HG03571 (cell line): ENCODE measurements around the gene NRP2.

Experiments used
- ATAC-seq: cut with Tn5 transposase; IDR thresholded peaks from one replicate; pipeline ENCODE4 v1.9.1; 2021; ENCODE audit not compliant: unreplicated experiment

Gene NRP2

GRCh38 chr2:205682239-205682970 lies at the start of gene NRP2:
NRP2 (plus strand) TSS chr2:205682501; CDS start chr2:205683291, 790 bp downstream.
- peak; percentile 43 for ATAC-seq

GRCh38 chr2:205633994-205634393 lies 48.3 kb upstream of the NRP2 start:
- no peak for ATAC-seq

- ATAC-seq: no peak
These were observed 45.6 kb upstream of the NRP2 start for GRCh38 chr2:205636549-205637319.

GRCh38 chr2:205637320-205637602 lies 45.0 kb upstream of the NRP2 start:
- ATAC-seq: no peak

- ATAC-seq: no peak
These were observed 44.4 kb upstream of the NRP2 start for GRCh38 chr2:205637779-205638503.

GRCh38 chr2:205640716-205641115 lies 41.6 kb upstream of the NRP2 start:
- ATAC-seq: no peak

- ATAC-seq: no peak
These were observed 39.5 kb upstream of the NRP2 start for GRCh38 chr2:205642599-205643356.

GRCh38 chr2:205643391-205643885 lies 38.9 kb upstream of the NRP2 start:
- ATAC-seq: no peak

- no peak for ATAC-seq
These were observed 38.3 kb upstream of the NRP2 start for GRCh38 chr2:205644018-205644417.

GRCh38 chr2:205646680-205647079 lies 35.6 kb upstream of the NRP2 start:
- ATAC-seq: peak; percentile 99

- no peak for ATAC-seq
These were observed 31.9 kb upstream of the NRP2 start for GRCh38 chr2:205650450-205650849.

GRCh38 chr2:205650931-205651330 lies 31.4 kb upstream of the NRP2 start:
- no peak for ATAC-seq

GRCh38 chr2:205651719-205652118 lies 30.6 kb upstream of the NRP2 start:
- no peak for ATAC-seq

GRCh38 chr2:205654878-205655605 lies 27.3 kb upstream of the NRP2 start:
- ATAC-seq: no peak

- ATAC-seq: no peak
These were observed 26.4 kb upstream of the NRP2 start for GRCh38 chr2:205655779-205656456.

- no peak for ATAC-seq
These were observed 25.8 kb upstream of the NRP2 start for GRCh38 chr2:205656461-205656860.

GRCh38 chr2:205656941-205657340 lies 25.4 kb upstream of the NRP2 start:
- no peak for ATAC-seq

- ATAC-seq: no peak
These were observed 24.7 kb upstream of the NRP2 start for GRCh38 chr2:205657579-205657978.

- no peak for ATAC-seq
These were observed 24.2 kb upstream of the NRP2 start for GRCh38 chr2:205658068-205658467.

GRCh38 chr2:205658572-205658971 lies 23.7 kb upstream of the NRP2 start:
- no peak for ATAC-seq
